Small intestine (tissue), 7 donors: ENCODE measurements around the gene PSORS1C2. TPM values are rescaled to one million over a fixed set of nuclear protein-coding genes. Genes with fewer than 3 reads are reported as not detected.

ENCODE experiments used
- DNase-seq, 2 donors: peaks; one replicate each; pipeline versions ENCODE4 v3.0.0 to v3.0.0-alpha.2; 2013
- FAIRE-seq: peaks from 2 replicates; lab custom pipeline; 2012; peaks lifted over from hg19 to GRCh38; lab: Jason Lieb, UNC
- H3K27ac ChIP-seq, 3 donors: one replicate each; pipeline ENCODE4 v1.5.1; 2013; ENCODE audit warnings: low read length in 2 of 3, mild to moderate bottlenecking in 2 of 3, control low read depth in 1 of 3, inconsistent platforms in 1 of 3, low read depth in 1 of 3, moderate library complexity in 1 of 3
- H3K27me3 ChIP-seq, 3 donors: one replicate each; pipeline ENCODE4 v1.6.1; 2013; ENCODE audit warnings: low read length in 3 of 3, inconsistent platforms in 1 of 3; ENCODE audit not compliant: control insufficient read depth in 3 of 3, insufficient read depth in 3 of 3
- H3K36me3 ChIP-seq, 3 donors: one replicate each; pipeline ENCODE4 v1.6.1; 2013; ENCODE audit warnings: low read length in 3 of 3, inconsistent platforms in 1 of 3, low read depth in 1 of 3, mild to moderate bottlenecking in 1 of 3, moderate library complexity in 1 of 3; ENCODE audit not compliant: control insufficient read depth in 3 of 3, insufficient read depth in 2 of 3
- H3K4me1 ChIP-seq, 3 donors: one replicate each; pipeline ENCODE4 v1.6.1; 2013; ENCODE audit warnings: low read length in 2 of 3, inconsistent platforms in 1 of 3, low read depth in 1 of 3, mild to moderate bottlenecking in 1 of 3, moderate library complexity in 1 of 3; ENCODE audit not compliant: control insufficient read depth in 3 of 3, insufficient read depth in 2 of 3
- H3K4me3 ChIP-seq, 3 donors: one replicate each; pipeline ENCODE4 v1.5.1; 2013; ENCODE audit warnings: low read length in 3 of 3, control low read depth in 1 of 3, inconsistent platforms in 1 of 3, low read depth in 1 of 3, mild to moderate bottlenecking in 1 of 3, moderate library complexity in 1 of 3
- H3K9me3 ChIP-seq, 2 donors: one replicate each; pipeline ENCODE4 v1.6.1; 2013; ENCODE audit warnings: low read depth in 1 of 2, low read length in 1 of 2; ENCODE audit not compliant: control insufficient read depth in 2 of 2, insufficient read depth in 1 of 2
- WGBS, 3 donors: extraction: QIAGEN DNeasy Blood & Tissue Kit; methylation state at CpG; one replicate each; pipeline ENCODE4 v1.1.7; 2013; 5-methylcytosine and 5-hydroxymethylcytosine counted together
- polyA plus RNA-seq, 4 donors: library from polyadenylated mRNA; stranded (reverse) in 3 of 4; unstranded in 1 of 4; fragments of 200-250 nt in 3 of 4; fragments of 120-200 nt in 1 of 4; gene quantifications; one replicate each; pipeline versions ENCODE4 v1.2.1 to v1.2.3, GENCODE V29; 2013
- donor health status: healthy with polysubstance abuse.
- donor health status: control.
- donor health status: control.
- donor health status: Bipolar disorder and iron deficiency.
- donor health status: healthy.

Gene PSORS1C2
- polyA plus RNA-seq, 4 donors = not detected

- Histone ChIP-seq H3K4me1 (no peaks in the 10 kb centered on the region), H3K9me3 (no peaks in the 10 kb centered on the region), H3K27ac (no peak overlapping the region), H3K27me3 (peaks cover 0 to 17% (median 0%) of the 10 kb centered on the region in 3 donors), H3K36me3 (no peaks in the 10 kb centered on the region), H3K4me3 (no peak overlapping the region)
- DNase-seq (no peak), FAIRE-seq (no peak)
- WGBS, 3 donors = 54 to 77% (median 64%) methylated on average over 4 of the region's 4 CpGs
Observed at GRCh38 chr6:31107052-31107451, 31.8 kb downstream of the PSORS1C2 start.

- Histone ChIP-seq H3K27me3 (no peaks in the 10 kb centered on the region), H3K27ac (no peak overlapping the region), H3K36me3 (no peaks in the 10 kb centered on the region), H3K9me3 (no peaks in the 10 kb centered on the region), H3K4me3 (no peak overlapping the region), H3K4me1 (no peaks in the 10 kb centered on the region)
- 96 to 100% (median 96%) methylated on average over 2 of the region's 2 CpGs for WGBS, 3 donors
- no peak for FAIRE-seq
- no peak for DNase-seq
Observed at GRCh38 chr6:31103136-31103535, 35.7 kb downstream of the PSORS1C2 start.

- DNase-seq (no peak), FAIRE-seq (no peak)
- Histone ChIP-seq H3K27me3 (no peaks in the 10 kb centered on the region), H3K27ac (no peak overlapping the region), H3K4me1 (no peaks in the 10 kb centered on the region), H3K4me3 (no peak overlapping the region), H3K36me3 (no peaks in the 10 kb centered on the region), H3K9me3 (no peaks in the 10 kb centered on the region)
- WGBS, 3 donors = 86 to 92% (median 86%) methylated on average over 4 of the region's 4 CpGs
Observed at GRCh38 chr6:31098449-31098938, 40.4 kb downstream of the PSORS1C2 start.

GRCh38 chr6:31096656-31097055 is 42.2 kb downstream of the PSORS1C2 start:
- no peak for DNase-seq
- WGBS, 3 donors = 50 to 65% (median 65%) methylated on average over 5 of the region's 5 CpGs
- FAIRE-seq = no peak

DNA sequence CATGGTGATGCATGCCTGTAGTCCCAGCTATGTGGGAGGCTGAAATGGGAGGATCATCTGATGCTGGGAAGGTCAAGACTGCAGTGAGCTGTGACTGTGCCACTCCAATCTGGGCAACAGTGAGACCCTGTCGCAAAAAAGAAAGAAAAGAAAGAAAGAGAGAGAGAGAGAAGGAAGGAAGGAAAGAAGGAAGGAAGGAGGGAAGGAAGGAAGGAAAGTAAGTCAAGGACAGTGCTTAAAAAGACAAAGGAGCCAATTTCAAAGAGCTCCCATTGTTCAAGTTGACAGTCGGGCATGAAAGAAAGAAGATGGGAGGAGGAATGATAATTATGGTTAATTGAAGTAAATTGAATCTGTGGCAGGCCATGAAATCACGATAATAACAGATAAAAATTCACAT is 42.7 kb downstream of the PSORS1C2 start:
- H3K9me3 ChIP-seq = no peaks in the 10 kb centered on the region
- FAIRE-seq = no peak
- H3K4me3 ChIP-seq = no peak overlapping the region
- DNase-seq = no peak
- H3K36me3 ChIP-seq = no peaks in the 10 kb centered on the region
- no peaks in the 10 kb centered on the region for H3K27me3 ChIP-seq
- H3K4me1 ChIP-seq = no peaks in the 10 kb centered on the region
- whole genome bisulfite sequencing, 3 donors = 74 to 83% (median 81%) methylated on average over 3 of the region's 3 CpGs
- no peak overlapping the region for H3K27ac ChIP-seq

More at GRCh38 chr6:31096656-31097055, 42.2 kb downstream of the PSORS1C2 start:
- no peak overlapping the region for H3K4me3 ChIP-seq
- no peaks in the 10 kb centered on the region for H3K27me3 ChIP-seq
- H3K36me3 ChIP-seq = no peaks in the 10 kb centered on the region
- H3K4me1 ChIP-seq = no peaks in the 10 kb centered on the region
- no peaks in the 10 kb centered on the region for H3K9me3 ChIP-seq
- H3K27ac ChIP-seq = no peak overlapping the region

DNA sequence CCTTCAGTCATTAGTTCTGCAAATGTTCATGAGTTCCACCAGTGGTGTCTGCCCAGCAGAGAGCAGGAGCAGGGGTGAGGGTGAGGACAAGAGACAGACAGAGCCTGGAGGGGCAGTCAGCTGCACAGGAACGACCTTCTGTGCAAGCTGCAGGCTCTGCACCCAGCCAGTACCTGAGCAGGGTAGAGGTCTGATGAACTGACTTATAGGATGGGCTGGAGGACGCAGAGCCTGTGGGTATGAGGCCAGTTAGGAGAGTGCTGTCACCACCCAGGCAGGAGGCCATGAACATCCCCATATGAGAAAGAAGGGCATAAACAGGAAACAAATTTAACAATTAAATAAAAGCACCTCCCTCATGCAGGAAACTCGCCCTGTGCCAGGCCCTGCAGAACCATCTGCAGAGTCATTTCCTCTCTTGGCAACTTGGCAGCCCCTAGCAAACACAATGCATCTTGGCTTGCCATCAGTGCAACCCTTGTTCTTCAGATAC is 44.4 kb downstream of the PSORS1C2 start:
- H3K9me3 ChIP-seq = peaks cover 0 to 4% of the 10 kb centered on the region in 2 donors
- DNase-seq (no peak), FAIRE-seq (no peak)
- no peak overlapping the region for H3K4me3 ChIP-seq
- H3K27me3 ChIP-seq = no peaks in the 10 kb centered on the region
- peak overlapping the region in 1 of 3 donors; percentile 12 for H3K27ac ChIP-seq
- 21 to 29% (median 28%) methylated on average over 3 of the region's 3 CpGs for WGBS, 3 donors
- H3K4me1 ChIP-seq = no peaks in the 10 kb centered on the region
- no peaks in the 10 kb centered on the region for H3K36me3 ChIP-seq

DNA sequence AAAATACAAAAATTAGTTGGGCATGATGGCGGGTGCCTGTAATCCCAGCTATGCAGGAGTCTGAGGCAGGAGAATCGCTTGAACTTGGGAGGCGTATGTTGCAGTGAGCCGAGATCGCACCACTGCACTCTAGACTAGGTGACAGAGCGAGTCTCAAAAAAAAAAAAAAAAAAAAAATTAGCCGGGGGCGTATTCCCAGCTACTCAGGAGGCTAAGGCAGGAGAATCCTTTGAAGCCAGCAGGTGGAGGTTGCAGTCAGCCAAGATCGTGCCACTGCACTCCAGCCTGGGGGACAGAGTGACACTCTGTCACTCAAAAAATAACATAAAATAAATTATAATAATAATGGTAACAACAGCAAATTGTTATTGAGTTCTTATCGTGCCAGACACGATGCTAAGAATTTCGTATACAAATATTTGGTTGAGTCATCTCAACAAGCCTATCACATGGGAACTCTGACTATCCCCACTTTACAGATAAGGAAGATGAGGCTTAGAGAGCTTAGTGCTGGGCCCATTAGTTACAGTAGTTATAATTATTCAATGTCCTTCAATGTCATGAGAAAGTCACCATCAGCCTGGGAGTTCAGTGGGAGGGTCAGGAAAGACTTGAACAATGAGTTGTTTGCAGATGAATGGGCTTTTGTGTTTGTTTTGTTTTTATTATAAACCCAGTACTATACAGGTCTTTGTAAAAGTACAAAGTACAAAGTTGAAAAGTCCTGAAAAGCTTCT is 45.9 kb downstream of the PSORS1C2 start:
- no peaks in the 10 kb centered on the region for H3K4me1 ChIP-seq
- no peaks in the 10 kb centered on the region for H3K27me3 ChIP-seq
- peaks cover 0 to 4% of the 10 kb centered on the region in 2 donors for H3K9me3 ChIP-seq
- FAIRE-seq (no peak), DNase-seq (peak; percentile 45 to 54)
- H3K4me3 ChIP-seq = no peak overlapping the region
- no peak overlapping the region for H3K27ac ChIP-seq
- 54 to 77% (median 63%) methylated on average over 11 to 12 of the region's 12 CpGs for whole genome bisulfite sequencing, 3 donors
- no peaks in the 10 kb centered on the region for H3K36me3 ChIP-seq

DNA sequence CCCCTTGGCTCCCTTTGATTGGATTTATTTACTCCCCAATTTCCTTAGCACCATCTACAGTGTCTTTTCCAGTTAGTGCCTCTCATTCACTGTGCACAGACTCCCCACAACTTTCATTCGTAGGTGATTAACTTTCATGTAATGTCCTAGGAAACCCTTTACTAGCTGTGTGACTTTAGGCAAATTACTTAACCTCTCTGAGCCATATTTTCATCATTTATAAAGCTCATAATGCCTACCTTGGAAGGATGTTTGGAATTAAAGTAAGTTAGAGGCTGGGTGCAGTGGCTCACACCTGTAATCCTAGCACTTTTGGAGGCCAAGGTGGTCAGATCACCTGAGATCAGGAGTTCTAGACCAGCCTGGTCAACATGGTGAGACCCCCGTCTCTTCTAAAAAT is 46.6 kb downstream of the PSORS1C2 start:
- Histone ChIP-seq H3K4me3 (no peak overlapping the region), H3K9me3 (peaks cover 0 to 4% of the 10 kb centered on the region in 2 donors), H3K36me3 (no peaks in the 10 kb centered on the region), H3K4me1 (no peaks in the 10 kb centered on the region), H3K27ac (no peak overlapping the region), H3K27me3 (no peaks in the 10 kb centered on the region)
- FAIRE-seq (no peak), DNase-seq (no peak)
- 87 to 93% (median 88%) methylated on average over 2 of the region's 2 CpGs for WGBS, 3 donors
